K562 treated with DMSO at 1 percent for 24 hours (cell line): ENCODE measurements around the gene SLC39A12. TPM values are rescaled to one million over a fixed set of nuclear protein-coding genes. Genes with fewer than 3 reads are reported as not detected.

ENCODE experiments used
- total RNA-seq: library from RNA; unstranded; fragments of 300-600 nt; gene quantifications from 2 replicates; pipeline ENCODE4 v1.2.3, GENCODE V29; 2022; ENCODE audit warnings: low read depth; ENCODE audit not compliant: insufficient read depth

The SLC39A12 gene
- not detected in 2 replicates for total RNA-seq

GRCh38 chr10:17951868-17952371 lies at the start of gene SLC39A12:
Gene SLC39A12 (plus strand): TSS chr10:17951918. CDS start chr10:17953277, 1,359 bp downstream.

Other genes with a start within 250 kb of the SLC39A12 start
- 0.15 and 0.31 TPM in 2 replicates for gene TMEM236, start 199.7 kb upstream of the SLC39A12 start, total RNA-seq
- 0.14 TPM in 1 of 2 replicates, not detected in the other for gene MRC1, start 142.6 kb upstream of the SLC39A12 start, total RNA-seq
- 0.52 TPM in 1 of 2 replicates, not detected in the other for gene CACNB2, start 188.5 kb downstream of the SLC39A12 start, total RNA-seq